Kidney (tissue), 14 donors: Measurements from ENCODE around the gene R3HCC1L. TPM values are rescaled to one million over a fixed set of nuclear protein-coding genes. Genes with fewer than 3 reads are reported as not detected.

Experiments used
- DNase-seq, 5 donors: peaks; one replicate each; pipeline ENCODE4 v3.0.0-alpha.2; 2013 to 2020
- FAIRE-seq: peaks from 2 replicates; lab custom pipeline; 2012; peaks lifted over from hg19 to GRCh38; lab: Jason Lieb, UNC
- H3K27ac ChIP-seq, 2 donors: one replicate each; pipeline ENCODE4 v1.7.0; 2013; ENCODE audit warnings: low read depth in 2 of 2, low read length in 2 of 2, inconsistent platforms in 1 of 2
- H3K27me3 ChIP-seq: one replicate; pipeline ENCODE4 v1.7.1; 2013; ENCODE audit warnings: low read length, inconsistent platforms; ENCODE audit not compliant: control insufficient read depth, insufficient read depth
- H3K36me3 ChIP-seq, 3 donors: one replicate each; pipeline versions ENCODE4 v1.7.0 to v1.7.1; 2013; ENCODE audit warnings: low read length in 3 of 3, control low read depth in 1 of 3, inconsistent platforms in 1 of 3; ENCODE audit not compliant: insufficient read depth in 3 of 3, control insufficient read depth in 2 of 3
- H3K4me1 ChIP-seq, 3 donors: one replicate each; pipeline versions ENCODE4 v1.7.0 to v1.7.1; 2013; ENCODE audit warnings: low read length in 3 of 3, inconsistent platforms in 1 of 3, low read depth in 1 of 3; ENCODE audit not compliant: control insufficient read depth in 2 of 3, insufficient read depth in 2 of 3
- H3K4me3 ChIP-seq, 3 donors: one replicate each; pipeline versions ENCODE4 v1.7.0 to v1.8.1; 2013; ENCODE audit warnings: low read length in 3 of 3, control low read depth in 1 of 3, inconsistent platforms in 1 of 3
- H3K9ac ChIP-seq, 3 donors: one replicate each; pipeline versions ENCODE4 v1.7.0 to v1.7.1; 2013; ENCODE audit warnings: low read length in 3 of 3, control low read depth in 1 of 3, inconsistent platforms in 1 of 3
- H3K9me3 ChIP-seq, 3 donors: one replicate each; pipeline versions ENCODE4 v1.7.0 to v1.7.1; 2013; ENCODE audit warnings: low read length in 3 of 3, control low read depth in 1 of 3, inconsistent platforms in 1 of 3; ENCODE audit not compliant: control insufficient read depth in 2 of 3, insufficient read depth in 1 of 3
- intact Hi-C: fragments of 100-400 bp; cut with DNase I; formaldehyde crosslinking; loops from one replicate; pipeline ENCODE4 v1.11.1; 2022
- polyA plus RNA-seq: library from polyadenylated mRNA; stranded (reverse); fragments of 350-450 nt; fragmentation: Illumina TruSeq; extraction: RNeasy Lipid Tissue Mini Kit (QIAGEN cat#74804); gene quantifications from one replicate; pipeline ENCODE4 v1.2.3, GENCODE V29; 2014; ENCODE audit warnings: low read depth, low replicate concordance; ENCODE audit not compliant: insufficient read depth
- total RNA-seq: library from RNA; stranded (reverse); fragmentation: NEBNext Ultra II Directional; extraction: Animal tissue kit (Norgen Biotek cat#: 25700); gene quantifications from one replicate; pipeline ENCODE4 v1.2.1, GENCODE V29; 2021
- TF ChIP-seq, protein P1 (sequence below): IDR thresholded peaks from 3 replicates; pipeline ENCODE4 v1.5.1; 2012; ENCODE audit warnings: mild to moderate bottlenecking, moderate library complexity, borderline replicate concordance; ENCODE audit not compliant: insufficient read depth; ENCODE audit errors: extremely low read depth
- donor health status: control.
- donor health status: control.
- donor health status: control.
- donor health status: control.
- donor health status: control.
- donor health status: DM: yes; HTN: yes; CAD: no.
- donor health status: Normal renal cell carcinoma (clear cell type).

The R3HCC1L gene
- total and polyA plus RNA-seq, 2 donors from 2014 or later, result 9.7 to 17.0 TPM

DNA sequence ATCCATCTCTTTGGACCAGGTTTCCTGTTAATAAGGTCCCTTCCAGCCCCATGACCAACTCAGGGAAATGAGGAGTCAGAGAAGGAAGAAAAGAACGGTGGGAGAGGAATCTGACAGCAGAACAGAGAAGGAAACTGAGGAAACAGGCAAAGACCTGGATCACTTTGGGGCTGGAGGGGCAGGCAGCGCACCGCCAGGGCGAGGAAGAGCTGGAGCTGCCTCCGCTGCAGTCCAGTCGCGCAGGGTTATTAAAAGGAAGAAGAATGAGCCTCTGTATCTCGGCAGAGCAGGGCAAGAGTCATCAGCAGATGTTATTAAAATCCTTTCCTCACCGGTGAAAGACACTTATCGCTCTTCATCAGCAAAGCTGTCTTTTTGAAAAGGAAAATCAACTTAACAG is 37.7 kb upstream of the R3HCC1L start:
- intact Hi-C loops, result no loop called here
- H3K27me3 ChIP-seq, result no peaks in the 10 kb centered on the region
- H3K4me1 ChIP-seq, result no peaks in the 10 kb centered on the region
- H3K36me3 ChIP-seq, result no peaks in the 10 kb centered on the region
- no peak for FAIRE-seq
- no peak overlapping the region for H3K4me3 ChIP-seq
- no peak for DNase-seq
- H3K9ac ChIP-seq, result no peak overlapping the region
- TF ChIP-seq, protein P1, sequence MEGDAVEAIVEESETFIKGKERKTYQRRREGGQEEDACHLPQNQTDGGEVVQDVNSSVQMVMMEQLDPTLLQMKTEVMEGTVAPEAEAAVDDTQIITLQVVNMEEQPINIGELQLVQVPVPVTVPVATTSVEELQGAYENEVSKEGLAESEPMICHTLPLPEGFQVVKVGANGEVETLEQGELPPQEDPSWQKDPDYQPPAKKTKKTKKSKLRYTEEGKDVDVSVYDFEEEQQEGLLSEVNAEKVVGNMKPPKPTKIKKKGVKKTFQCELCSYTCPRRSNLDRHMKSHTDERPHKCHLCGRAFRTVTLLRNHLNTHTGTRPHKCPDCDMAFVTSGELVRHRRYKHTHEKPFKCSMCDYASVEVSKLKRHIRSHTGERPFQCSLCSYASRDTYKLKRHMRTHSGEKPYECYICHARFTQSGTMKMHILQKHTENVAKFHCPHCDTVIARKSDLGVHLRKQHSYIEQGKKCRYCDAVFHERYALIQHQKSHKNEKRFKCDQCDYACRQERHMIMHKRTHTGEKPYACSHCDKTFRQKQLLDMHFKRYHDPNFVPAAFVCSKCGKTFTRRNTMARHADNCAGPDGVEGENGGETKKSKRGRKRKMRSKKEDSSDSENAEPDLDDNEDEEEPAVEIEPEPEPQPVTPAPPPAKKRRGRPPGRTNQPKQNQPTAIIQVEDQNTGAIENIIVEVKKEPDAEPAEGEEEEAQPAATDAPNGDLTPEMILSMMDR, result no peak
- H3K27ac ChIP-seq, result no peak overlapping the region
- no peaks in the 10 kb centered on the region for H3K9me3 ChIP-seq

DNA sequence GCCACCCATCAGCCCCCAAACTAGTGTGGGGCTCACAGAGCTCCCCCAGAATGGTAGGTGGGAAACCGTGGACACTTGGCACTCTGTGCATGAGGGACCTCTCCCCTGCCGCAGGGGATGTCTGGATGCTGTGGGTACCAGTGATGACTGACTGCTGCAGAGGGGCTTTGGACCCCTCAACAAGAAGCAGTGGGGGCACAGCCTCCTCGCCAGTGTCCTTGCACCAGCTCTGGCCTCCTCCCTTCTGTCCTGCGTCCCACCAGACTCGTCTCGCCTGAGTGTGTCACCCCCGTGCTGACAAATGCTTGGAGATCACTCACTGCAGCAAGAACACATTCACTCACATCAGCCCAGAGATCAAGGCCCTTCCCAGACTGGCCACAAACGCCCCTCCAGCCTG is 37.3 kb upstream of the R3HCC1L start:
- intact Hi-C loops, result no loop called here
- H3K9ac ChIP-seq, result no peak overlapping the region
- H3K27ac ChIP-seq, result no peak overlapping the region
- no peaks in the 10 kb centered on the region for H3K9me3 ChIP-seq
- no peak for DNase-seq
- H3K4me1 ChIP-seq, result no peaks in the 10 kb centered on the region
- TF ChIP-seq, protein P1, result no peak
- H3K36me3 ChIP-seq, result no peaks in the 10 kb centered on the region
- no peak overlapping the region for H3K4me3 ChIP-seq
- no peaks in the 10 kb centered on the region for H3K27me3 ChIP-seq
- no peak for FAIRE-seq

DNA sequence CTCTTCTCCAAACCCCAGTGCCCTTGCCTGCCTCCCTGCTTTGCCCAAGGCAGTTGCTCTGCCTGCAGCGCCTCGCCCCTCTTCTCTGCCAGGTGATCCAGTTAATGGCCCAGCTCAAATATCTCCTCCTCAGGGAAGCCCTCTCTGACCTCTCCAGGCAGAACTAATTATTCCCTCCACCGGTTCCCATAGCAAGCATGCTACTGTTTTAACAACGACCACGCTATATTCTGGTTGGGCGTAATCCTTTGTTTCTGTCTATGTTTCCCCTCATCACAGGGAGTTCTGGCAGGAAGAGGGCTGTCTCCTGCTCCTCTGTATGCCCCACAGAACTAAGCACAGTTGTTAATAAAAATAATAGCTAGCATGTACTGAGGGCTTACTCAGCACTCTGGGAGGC is 36.8 kb upstream of the R3HCC1L start:
- no peak for FAIRE-seq
- Histone ChIP-seq H3K9ac (no peak overlapping the region), H3K27me3 (no peaks in the 10 kb centered on the region), H3K27ac (no peak overlapping the region), H3K4me1 (no peaks in the 10 kb centered on the region), H3K4me3 (no peak overlapping the region), H3K9me3 (no peaks in the 10 kb centered on the region), H3K36me3 (no peaks in the 10 kb centered on the region)
- TF ChIP-seq, protein P1, result no peak
- peak in 4 of 5 donors; percentile 42 to 85 (median 72) for DNase-seq
- intact Hi-C loops, result no loop called here

DNA sequence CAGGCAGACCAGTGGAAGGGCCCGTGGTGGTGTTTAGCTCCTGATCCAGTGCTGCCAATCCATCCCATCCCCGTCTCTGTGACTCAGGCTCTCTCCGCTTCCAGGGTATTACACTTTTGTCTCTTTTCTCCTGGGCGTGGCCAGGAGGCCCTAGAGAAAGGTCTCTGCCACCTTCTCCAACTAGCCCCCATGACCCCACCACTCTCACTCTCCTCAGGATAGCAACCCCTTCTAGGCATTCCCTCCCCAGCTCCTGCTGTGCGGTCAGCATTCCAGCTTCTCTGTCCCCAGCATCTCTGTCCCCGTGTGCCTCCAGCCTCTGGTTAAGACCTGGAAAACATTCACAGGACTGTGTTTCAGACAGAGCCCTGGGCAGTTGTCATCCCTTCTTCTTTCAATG is 36.2 kb upstream of the R3HCC1L start:
- TF ChIP-seq, protein P1, result no peak
- no peak for FAIRE-seq
- intact Hi-C loops, result no loop called here
- Histone ChIP-seq H3K27ac (no peak overlapping the region), H3K4me1 (no peaks in the 10 kb centered on the region), H3K27me3 (no peaks in the 10 kb centered on the region), H3K36me3 (no peaks in the 10 kb centered on the region), H3K9ac (no peak overlapping the region), H3K9me3 (no peaks in the 10 kb centered on the region), H3K4me3 (no peak overlapping the region)
- no peak for DNase-seq
